Measurements from ENCODE around the gene TBC1D10B.

- TF ChIP-seq CTCF (IDR thresholded peaks at IDR 0.05 in 4 of 5, conservative IDR thresholded peaks at IDR 0.05 in 1 of 5) (no peak), POLR2A (IDR thresholded peaks at IDR 0.05) (no peak)
These were observed 2.8 kb downstream of the TBC1D10B start for GRCh38 chr16:30367349-30368009.
